ENCODE data around the gene TRIM31. TPM values are rescaled to one million over a fixed set of nuclear protein-coding genes. Genes with fewer than 3 reads are reported as not detected.
A peak's percentile ranks its signal among the peaks of the same experiment; 100 is the strongest.

TRIM31 gene
- total RNA-seq, 1 experiment from 2014 or later: not detected

DNA sequence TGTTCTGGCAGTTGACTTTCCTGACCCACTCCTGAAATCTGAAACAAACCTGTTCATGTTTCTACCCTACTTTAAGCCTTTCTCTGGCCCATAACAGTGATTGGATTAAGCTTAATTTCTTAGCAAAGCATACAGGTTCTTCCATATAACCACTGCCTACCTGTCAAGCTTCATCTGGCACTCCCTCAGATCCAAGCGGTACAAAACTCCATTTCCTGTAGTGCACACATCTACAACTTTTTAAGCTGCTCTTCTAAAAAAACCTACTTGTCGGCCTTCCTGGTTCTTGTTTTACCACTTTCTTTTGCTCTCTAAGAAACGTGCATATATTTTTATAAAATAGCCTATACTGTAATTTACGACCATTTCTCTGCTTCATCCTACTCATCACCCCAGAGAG lies 46.8 kb downstream of the TRIM31 start:
- DNase-seq: no peak
- H3K27me3 ChIP-seq: no peaks in the 10 kb centered on the region
- H3K27ac ChIP-seq: peak overlapping the region; percentile 71
- peak overlapping the region; percentile 71 for H3K4me3 ChIP-seq
- peaks cover 4% of the 10 kb centered on the region for H3K4me1 ChIP-seq
- H3K36me3 ChIP-seq: no peaks in the 10 kb centered on the region
- no peaks in the 10 kb centered on the region for H3K9me3 ChIP-seq (replicated peaks)

GRCh38 chr6:30063315-30063714 lies 49.6 kb downstream of the TRIM31 start:
- no peak overlapping the region for H3K27ac ChIP-seq
- no peaks in the 10 kb centered on the region for H3K27me3 ChIP-seq
- no peak for DNase-seq
- H3K36me3 ChIP-seq: no peaks in the 10 kb centered on the region
- no peak overlapping the region for H3K4me3 ChIP-seq
- H3K9me3 ChIP-seq (replicated peaks): no peaks in the 10 kb centered on the region
- peaks cover 4% of the 10 kb centered on the region for H3K4me1 ChIP-seq

DNA sequence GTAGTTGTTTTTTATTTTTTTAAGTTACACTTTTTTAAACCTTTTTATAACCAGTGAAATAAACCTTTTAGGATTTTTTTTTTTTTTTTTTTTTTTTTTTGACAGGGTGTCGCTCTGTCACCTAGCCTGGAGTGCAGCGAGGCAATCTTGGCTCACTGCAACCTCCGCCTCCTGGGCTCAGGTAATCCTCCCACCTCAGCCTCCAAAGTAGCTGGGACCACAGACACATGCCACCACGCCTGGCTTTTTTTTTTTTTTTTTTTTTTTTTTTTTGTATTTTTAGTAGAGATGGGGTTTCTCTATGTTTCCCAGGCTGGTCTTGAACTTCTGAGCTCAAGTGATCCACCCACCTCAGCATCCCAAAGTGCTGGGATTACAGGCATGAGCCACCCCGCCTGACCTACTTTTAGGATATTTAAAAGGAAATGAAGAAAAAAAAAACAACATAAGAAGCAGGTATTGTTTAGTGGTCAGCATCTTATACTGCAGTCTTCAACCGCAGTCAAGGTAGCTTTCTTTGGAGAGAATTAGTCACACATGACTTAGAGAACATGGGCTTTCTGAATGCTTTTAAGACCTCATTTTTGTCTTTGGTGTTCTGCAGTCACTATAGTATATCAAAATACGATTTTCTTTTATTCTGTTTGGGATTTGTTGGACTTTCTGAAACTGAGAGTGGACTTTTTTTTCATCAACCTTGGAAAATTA lies 50.3 kb downstream of the TRIM31 start:
- Histone ChIP-seq H3K4me3 (peak overlapping the region; percentile 79), H3K4me1 (peaks cover under 1% of the 10 kb centered on the region; the same call in 1 of the 2 replicates), H3K36me3 (no peaks in the 10 kb centered on the region), H3K27ac (no peak overlapping the region), H3K27me3 (no peaks in the 10 kb centered on the region), H3K9me3 (replicated peaks) (no peaks in the 10 kb centered on the region)
- DNase-seq: no peak

DNA sequence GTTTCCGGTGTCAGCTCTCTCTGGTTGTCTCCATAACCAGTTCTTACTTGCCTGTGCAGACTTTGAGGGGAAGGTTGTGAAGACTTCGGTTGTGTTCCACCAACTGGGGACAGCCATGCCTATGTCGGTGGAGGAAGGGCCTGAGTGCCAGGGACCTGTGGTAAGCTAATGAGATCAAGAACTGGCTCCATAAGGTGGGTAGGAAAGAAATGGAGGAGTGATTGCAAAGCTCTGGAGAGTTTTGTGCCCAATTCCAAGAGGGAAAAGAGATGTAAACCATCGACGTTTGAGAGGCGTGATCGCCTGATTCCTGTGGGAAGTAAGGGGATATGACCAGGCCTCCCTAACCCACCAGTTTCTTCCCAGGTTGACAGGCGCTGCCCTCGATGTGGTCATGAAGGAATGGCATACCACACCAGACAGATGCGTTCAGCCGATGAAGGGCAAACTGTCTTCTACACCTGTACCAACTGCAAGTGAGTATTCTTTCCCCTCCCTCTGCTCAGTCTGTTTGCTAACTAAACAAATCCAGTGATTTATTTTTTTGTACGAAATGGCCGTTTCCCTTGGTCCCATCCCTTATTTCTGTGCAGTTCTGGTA lies 50.9 kb downstream of the TRIM31 start:
- peak in 1 of 2 experiments; percentile 46 for DNase-seq
- Histone ChIP-seq H3K36me3 (no peaks in the 10 kb centered on the region), H3K27ac (peak overlapping the region; percentile 87), H3K27me3 (no peaks in the 10 kb centered on the region), H3K4me1 (no peaks in the 10 kb centered on the region), H3K9me3 (replicated peaks) (no peaks in the 10 kb centered on the region), H3K4me3 (peak overlapping the region; percentile 79)

DNA sequence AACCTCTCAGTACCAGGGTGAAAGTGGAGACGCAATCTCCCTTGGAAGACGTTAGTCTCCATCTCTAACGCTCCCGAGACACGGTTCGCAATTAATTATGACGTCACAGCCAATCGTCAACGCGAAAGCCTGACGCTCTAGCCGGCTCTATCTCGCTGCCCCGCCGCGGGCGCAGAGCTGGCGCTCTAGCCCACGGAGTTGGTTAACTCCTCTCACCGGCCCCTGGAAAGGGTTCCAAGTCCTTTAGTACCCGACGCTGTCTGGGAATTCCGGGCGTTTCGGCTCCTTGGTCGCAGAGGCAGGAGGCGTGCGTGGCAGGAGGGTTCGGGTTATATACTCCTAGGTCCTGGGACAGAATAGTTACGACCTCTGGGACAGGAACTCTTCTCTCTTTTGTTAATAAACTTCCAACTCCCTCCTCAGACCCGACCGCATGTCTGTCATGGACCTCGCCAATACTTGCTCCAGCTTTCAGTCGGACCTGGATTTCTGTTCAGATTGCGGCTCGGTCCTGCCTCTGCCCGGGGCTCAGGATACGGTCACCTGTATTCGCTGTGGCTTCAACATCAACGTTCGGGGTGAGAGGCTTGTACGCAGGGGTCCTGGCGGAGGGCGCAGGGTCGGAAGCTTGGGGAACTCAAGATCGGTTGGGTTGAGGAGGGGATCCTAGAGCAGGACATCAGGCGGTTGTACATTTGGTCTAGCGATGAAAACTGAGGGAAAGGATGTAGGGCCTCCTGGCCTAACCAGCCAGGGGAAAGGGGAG lies 51.6 kb downstream of the TRIM31 start, which contains the start of gene POLR1H:
Gene POLR1H (plus strand): TSS at position 174 of the 766 bp plus-strand sequence. CDS start 260 bp downstream, at position 434.
- Histone ChIP-seq H3K27me3 (no peaks in the 10 kb centered on the region), H3K27ac (peak within 1 kb of the TSS; percentile 87), H3K4me1 (no peaks in the 10 kb centered on the region), H3K9me3 (replicated peaks) (no peaks in the 10 kb centered on the region), H3K36me3 (0 out of 2 replicates have a peak, but pooled peaks cover 1% of the 10 kb centered on the region), H3K4me3 (peak within 1 kb of the TSS; percentile 79)
- DNase-seq: peak; percentile 93 to 96

GRCh38 chr6:30060606-30061091 lies 52.2 kb downstream of the TRIM31 start:
- Histone ChIP-seq H3K4me1 (no peaks in the 10 kb centered on the region), H3K4me3 (peak overlapping the region; percentile 79), H3K9me3 (replicated peaks) (no peaks in the 10 kb centered on the region), H3K36me3 (0 out of 2 replicates have a peak, but pooled peaks cover 3% of the 10 kb centered on the region), H3K27ac (peak overlapping the region; percentile 87), H3K27me3 (no peaks in the 10 kb centered on the region)
- DNase-seq: peak; percentile 24 to 39

DNA sequence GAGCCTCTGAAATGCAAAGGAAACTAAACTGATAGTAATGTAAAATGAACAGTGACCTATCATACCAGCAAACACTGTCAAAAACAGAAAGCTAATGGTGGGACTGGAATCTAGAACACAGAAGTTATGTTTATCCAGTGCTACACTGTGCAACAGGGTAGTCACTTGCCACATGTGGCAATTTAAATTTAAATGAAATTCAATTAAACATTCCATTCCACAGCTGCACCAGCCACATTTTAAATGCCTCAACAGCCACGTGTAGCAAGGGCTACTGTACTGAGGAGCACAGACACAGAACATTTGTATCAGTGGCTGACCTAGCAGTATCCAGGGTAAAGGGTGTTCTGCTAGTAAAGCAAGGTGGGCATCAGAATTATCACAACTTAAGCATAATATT lies 57.4 kb downstream of the TRIM31 start:
- H3K27me3 ChIP-seq: no peaks in the 10 kb centered on the region
- DNase-seq: no peak
- H3K36me3 ChIP-seq: 0 out of 2 replicates have a peak, but pooled peaks cover 3% of the 10 kb centered on the region
- no peaks in the 10 kb centered on the region for H3K4me1 ChIP-seq
- no peak overlapping the region for H3K27ac ChIP-seq
- H3K4me3 ChIP-seq: no peak overlapping the region
- no peaks in the 10 kb centered on the region for H3K9me3 ChIP-seq (replicated peaks)

DNA sequence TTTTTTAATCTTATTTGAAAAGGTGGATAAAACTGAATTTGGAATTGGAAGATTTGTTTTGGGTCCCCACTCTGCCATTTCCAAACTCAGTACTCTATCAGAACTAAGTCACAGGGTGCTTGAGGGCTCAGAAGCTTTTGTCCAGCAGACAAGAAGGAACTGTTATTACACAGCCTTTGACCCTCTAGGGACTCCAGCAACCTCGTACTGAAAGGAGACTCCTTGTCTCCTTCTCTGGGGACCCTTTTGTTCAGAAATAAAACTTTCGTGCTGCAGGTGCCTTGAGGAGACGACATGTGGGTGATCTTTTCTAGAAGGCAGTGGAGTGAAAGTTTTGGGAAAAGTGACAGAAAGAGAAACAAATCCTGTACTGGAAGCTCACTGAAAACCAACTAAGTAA lies 59.2 kb downstream of the TRIM31 start:
- H3K36me3 ChIP-seq: 0 out of 2 replicates have a peak, but pooled peaks cover 3% of the 10 kb centered on the region
- H3K4me3 ChIP-seq: no peak overlapping the region
- H3K27ac ChIP-seq: no peak overlapping the region
- no peaks in the 10 kb centered on the region for H3K4me1 ChIP-seq
- DNase-seq: no peak
- H3K27me3 ChIP-seq: no peaks in the 10 kb centered on the region
- H3K9me3 ChIP-seq (replicated peaks): no peaks in the 10 kb centered on the region

Other genes starting within 250 kb of the TRIM31 start
- gene HLA-A, start 170.6 kb downstream of the TRIM31 start, total RNA-seq (2014; rRNA removed; shearing (Covaris generic)): 0.08 and 0.22 TPM in 2 replicates
- gene POLR1H, start 51.8 kb downstream of the TRIM31 start, total RNA-seq (2014; rRNA removed; shearing (Covaris generic)): 31.0 and 40.6 TPM in 2 replicates
- gene PPP1R11, start 45.9 kb downstream of the TRIM31 start, total RNA-seq (2014; rRNA removed; shearing (Covaris generic)): 43.5 and 43.9 TPM in 2 replicates
- not detected in 2 replicates for gene RNF39, start 37.3 kb downstream of the TRIM31 start, total RNA-seq (2014; rRNA removed; shearing (Covaris generic))
- not detected in 2 replicates for gene TRIM40, start 23.1 kb upstream of the TRIM31 start, total RNA-seq (2014; rRNA removed; shearing (Covaris generic))
- not detected in 2 replicates for gene TRIM10, start 48.1 kb upstream of the TRIM31 start, total RNA-seq (2014; rRNA removed; shearing (Covaris generic))
- gene TRIM15, start 50.5 kb upstream of the TRIM31 start, total RNA-seq (2014; rRNA removed; shearing (Covaris generic)): 0.08 and 0.28 TPM in 2 replicates
- 30.5 and 36.3 TPM in 2 replicates for gene TRIM26, start 100.3 kb upstream of the TRIM31 start, total RNA-seq (2014; rRNA removed; shearing (Covaris generic))
- 5.9 and 8.7 TPM in 2 replicates for gene TRIM39, start 213.8 kb upstream of the TRIM31 start, total RNA-seq (2014; rRNA removed; shearing (Covaris generic))
- 38.0 and 52.4 TPM in 2 replicates for gene RPP21, start 232.1 kb upstream of the TRIM31 start, total RNA-seq (2014; rRNA removed; shearing (Covaris generic))

All from SJCRH30 (cell line).